Measurements from ENCODE around the gene DEAF1.

- no peak for TF ChIP-seq POLR2A (IDR thresholded peaks at IDR 0.05; ENCODE audit: low read length)
- no peak for TF ChIP-seq GATA1 (IDR thresholded peaks at IDR 0.05; ENCODE audit: low read depth, low read length)
Measured at GRCh38 chr11:627308-627576, 67.8 kb downstream of the DEAF1 start.
